ENCODE results near the gene AGBL4. TPM values are rescaled to one million over a fixed set of nuclear protein-coding genes. Genes with fewer than 3 reads are reported as not detected.
A peak's percentile ranks its signal among the peaks of the same experiment; 100 is the strongest.

AGBL4 gene
- polyA plus RNA-seq, 3 donors from 2014 or later, result not detected

GRCh38 chr1:48588061-48588460, 1435.7 kb downstream of the AGBL4 start:
- Mint-ChIP-seq H3K27ac (no peak overlapping the region), H3K4me3 (no peak overlapping the region), H3K9me3 (peaks cover 0 to 1% (median 0%) of the 10 kb centered on the region in 6 donors), H3K4me1 (no peaks in the 10 kb centered on the region), H3K27me3 (ENCODE audit: low read depth in 3 of 3) (peaks cover 4 to 9% (median 4%) of the 10 kb centered on the region in 3 donors), H3K36me3 (no peaks in the 10 kb centered on the region)
- no peak for DNase-seq

- no peak for DNase-seq
- peaks cover 4 to 7% (median 7%) of the 10 kb centered on the region in 3 donors for H3K27me3 Mint-ChIP-seq (ENCODE audit: low read depth in 3 of 3)
- H3K9me3 Mint-ChIP-seq, result peaks cover 0 to 1% (median 0%) of the 10 kb centered on the region in 6 donors
- no peaks in the 10 kb centered on the region for H3K36me3 Mint-ChIP-seq
- no peak overlapping the region for H3K27ac Mint-ChIP-seq
- no peaks in the 10 kb centered on the region for H3K4me1 Mint-ChIP-seq
- H3K4me3 Mint-ChIP-seq, result no peak overlapping the region
Measured at GRCh38 chr1:48582408-48582807, 1441.3 kb downstream of the AGBL4 start.

- Mint-ChIP-seq H3K27ac (no peak overlapping the region), H3K4me3 (no peak overlapping the region), H3K9me3 (no peaks in the 10 kb centered on the region), H3K27me3 (ENCODE audit: low read depth in 3 of 3) (peaks cover 2 to 7% (median 7%) of the 10 kb centered on the region in 3 donors), H3K4me1 (peaks cover 0 to 9% of the 10 kb centered on the region in 2 donors), H3K36me3 (no peaks in the 10 kb centered on the region)
- no peak for DNase-seq
Measured at GRCh38 chr1:48581270-48581669, 1442.5 kb downstream of the AGBL4 start.

GRCh38 chr1:48576565-48576964, 1447.2 kb downstream of the AGBL4 start:
- no peak overlapping the region for H3K27ac Mint-ChIP-seq
- peaks cover 0 to 8% (median 0%) of the 10 kb centered on the region in 3 donors for H3K27me3 Mint-ChIP-seq (ENCODE audit: low read depth in 3 of 3)
- H3K36me3 Mint-ChIP-seq, result no peaks in the 10 kb centered on the region
- peaks cover 0 to 10% of the 10 kb centered on the region in 2 donors for H3K4me1 Mint-ChIP-seq
- no peak overlapping the region for H3K4me3 Mint-ChIP-seq
- no peak for DNase-seq
- no peaks in the 10 kb centered on the region for H3K9me3 Mint-ChIP-seq

GRCh38 chr1:48572646-48573258, 1451.0 kb downstream of the AGBL4 start:
- H3K4me1 Mint-ChIP-seq, result peaks cover 0 to 10% of the 10 kb centered on the region in 2 donors
- peak overlapping the region in 1 of 6 donors; percentile 8 for H3K27ac Mint-ChIP-seq
- DNase-seq, result no peak
- H3K4me3 Mint-ChIP-seq, result no peak overlapping the region
- H3K9me3 Mint-ChIP-seq, result no peaks in the 10 kb centered on the region
- H3K36me3 Mint-ChIP-seq, result no peaks in the 10 kb centered on the region
- H3K27me3 Mint-ChIP-seq (ENCODE audit: low read depth in 3 of 3), result peaks cover 0 to 5% (median 0%) of the 10 kb centered on the region in 3 donors

GRCh38 chr1:48572134-48572533, 1451.6 kb downstream of the AGBL4 start:
- Mint-ChIP-seq H3K27me3 (ENCODE audit: low read depth in 3 of 3) (peaks cover 0 to 5% (median 0%) of the 10 kb centered on the region in 3 donors), H3K4me1 (peaks cover 0 to 9% of the 10 kb centered on the region in 2 donors), H3K4me3 (no peak overlapping the region), H3K36me3 (no peaks in the 10 kb centered on the region), H3K9me3 (no peaks in the 10 kb centered on the region), H3K27ac (no peak overlapping the region)
- DNase-seq, result no peak

GRCh38 chr1:48571303-48571987, 1452.3 kb downstream of the AGBL4 start:
- Mint-ChIP-seq H3K4me3 (no peak overlapping the region), H3K9me3 (no peaks in the 10 kb centered on the region), H3K27ac (no peak overlapping the region), H3K27me3 (ENCODE audit: low read depth in 3 of 3) (peaks cover 0 to 5% (median 3%) of the 10 kb centered on the region in 3 donors), H3K36me3 (no peaks in the 10 kb centered on the region), H3K4me1 (peaks cover 0 to 2% of the 10 kb centered on the region in 2 donors)
- no peak for DNase-seq

GRCh38 chr1:48570568-48570967, 1453.2 kb downstream of the AGBL4 start:
- Mint-ChIP-seq H3K4me1 (no peaks in the 10 kb centered on the region), H3K4me3 (no peak overlapping the region), H3K9me3 (no peaks in the 10 kb centered on the region), H3K27me3 (ENCODE audit: low read depth in 3 of 3) (peaks cover 0 to 5% (median 3%) of the 10 kb centered on the region in 3 donors), H3K27ac (no peak overlapping the region), H3K36me3 (no peaks in the 10 kb centered on the region)
- DNase-seq, result no peak

- H3K36me3 Mint-ChIP-seq, result no peaks in the 10 kb centered on the region
- H3K27ac Mint-ChIP-seq, result no peak overlapping the region
- no peaks in the 10 kb centered on the region for H3K4me1 Mint-ChIP-seq
- no peak for DNase-seq
- H3K4me3 Mint-ChIP-seq, result no peak overlapping the region
- H3K27me3 Mint-ChIP-seq (ENCODE audit: low read depth in 3 of 3), result peaks cover 3 to 5% (median 3%) of the 10 kb centered on the region in 3 donors
- peaks cover 0 to 4% (median 0%) of the 10 kb centered on the region in 6 donors for H3K9me3 Mint-ChIP-seq
Measured at GRCh38 chr1:48568501-48568900, 1455.3 kb downstream of the AGBL4 start.

- H3K4me1 Mint-ChIP-seq, result no peaks in the 10 kb centered on the region
- H3K27me3 Mint-ChIP-seq (ENCODE audit: low read depth in 3 of 3), result peaks cover 0 to 3% (median 3%) of the 10 kb centered on the region in 3 donors
- no peak for DNase-seq
- no peaks in the 10 kb centered on the region for H3K36me3 Mint-ChIP-seq
- no peak overlapping the region for H3K4me3 Mint-ChIP-seq
- H3K9me3 Mint-ChIP-seq, result peaks cover 0 to 4% (median 0%) of the 10 kb centered on the region in 6 donors
- H3K27ac Mint-ChIP-seq, result no peak overlapping the region
Measured at GRCh38 chr1:48566492-48566891, 1457.3 kb downstream of the AGBL4 start.

- peaks cover 4 to 5% (median 5%) of the 10 kb centered on the region in 3 donors for H3K27me3 Mint-ChIP-seq (ENCODE audit: low read depth in 3 of 3)
- H3K27ac Mint-ChIP-seq, result no peak overlapping the region
- no peaks in the 10 kb centered on the region for H3K4me1 Mint-ChIP-seq
- H3K4me3 Mint-ChIP-seq, result no peak overlapping the region
- H3K9me3 Mint-ChIP-seq, result peaks cover 0 to 4% (median 0%) of the 10 kb centered on the region in 6 donors
- H3K36me3 Mint-ChIP-seq, result no peaks in the 10 kb centered on the region
- no peak for DNase-seq
Measured at GRCh38 chr1:48563021-48563420, 1460.7 kb downstream of the AGBL4 start.

GRCh38 chr1:48561444-48561843, 1462.3 kb downstream of the AGBL4 start:
- Mint-ChIP-seq H3K27ac (no peak overlapping the region), H3K36me3 (no peaks in the 10 kb centered on the region), H3K4me3 (no peak overlapping the region), H3K9me3 (peaks cover 0 to 4% (median 0%) of the 10 kb centered on the region in 6 donors), H3K4me1 (no peaks in the 10 kb centered on the region), H3K27me3 (ENCODE audit: low read depth in 3 of 3) (peaks cover 4 to 6% (median 5%) of the 10 kb centered on the region in 3 donors)
- DNase-seq, result no peak

GRCh38 chr1:48560577-48560976, 1463.2 kb downstream of the AGBL4 start:
- H3K4me3 Mint-ChIP-seq, result no peak overlapping the region
- H3K36me3 Mint-ChIP-seq, result no peaks in the 10 kb centered on the region
- no peak for DNase-seq
- H3K27me3 Mint-ChIP-seq (ENCODE audit: low read depth in 3 of 3), result peaks cover 5 to 7% (median 5%) of the 10 kb centered on the region in 3 donors
- H3K4me1 Mint-ChIP-seq, result no peaks in the 10 kb centered on the region
- peaks cover 0 to 4% (median 0%) of the 10 kb centered on the region in 6 donors for H3K9me3 Mint-ChIP-seq
- H3K27ac Mint-ChIP-seq, result no peak overlapping the region

GRCh38 chr1:48560116-48560515, 1463.6 kb downstream of the AGBL4 start:
- H3K27me3 Mint-ChIP-seq (ENCODE audit: low read depth in 3 of 3), result peaks cover 5 to 7% (median 5%) of the 10 kb centered on the region in 3 donors
- no peaks in the 10 kb centered on the region for H3K36me3 Mint-ChIP-seq
- no peak overlapping the region for H3K27ac Mint-ChIP-seq
- peaks cover 0 to 4% (median 0%) of the 10 kb centered on the region in 6 donors for H3K9me3 Mint-ChIP-seq
- no peak for DNase-seq
- no peaks in the 10 kb centered on the region for H3K4me1 Mint-ChIP-seq
- no peak overlapping the region for H3K4me3 Mint-ChIP-seq

Data from immature natural killer cell (primary cell).